Measurements from ENCODE around the gene SIGLEC14.

The SIGLEC14 gene

GRCh38 chr19:51688671-51689571, 42.3 kb upstream of the SIGLEC14 start (continued):
- no peak for TF ChIP-seq HOXD13 (CRISPR knock-in tag; IDR thresholded peaks at IDR 0.05; ENCODE audit: borderline replicate concordance)
- TF ChIP-seq ZBTB7A (tag by site-specific recombination; IDR thresholded peaks at IDR 0.05; ENCODE audit: low read depth): no peak
- TF ChIP-seq ZSCAN4 (tag by site-specific recombination; IDR thresholded peaks at IDR 0.05): peak; percentile 50; the same call in 1 of the 2 replicates
- peak; percentile 74; the same call in 1 of the 2 replicates for TF ChIP-seq ZSCAN16 (tag by site-specific recombination; IDR thresholded peaks at IDR 0.05)
- TF ChIP-seq ZNF670 (tag by site-specific recombination; IDR thresholded peaks at IDR 0.05; ENCODE audit: low read depth): no peak
- TF ChIP-seq REPIN1 (tag by site-specific recombination; IDR thresholded peaks at IDR 0.05; ENCODE audit: low read depth): peak; percentile 70
- no peak for TF ChIP-seq PRDM6 (tag by site-specific recombination; IDR thresholded peaks at IDR 0.05)
- TF ChIP-seq ZNF169 (tag by site-specific recombination; IDR thresholded peaks at IDR 0.05): peak; percentile 99
- TF ChIP-seq ZNF580 (tag by site-specific recombination; IDR thresholded peaks at IDR 0.05): peak; percentile 93
- peak; percentile 92 for TF ChIP-seq IKZF3 (tag by site-specific recombination; IDR thresholded peaks at IDR 0.05)
- TF ChIP-seq ZNF560 (tag by site-specific recombination; IDR thresholded peaks at IDR 0.05; ENCODE audit: borderline replicate concordance): no peak
- TF ChIP-seq ZNF629 (tag by site-specific recombination; IDR thresholded peaks at IDR 0.05): no peak
- TF ChIP-seq ZNF433 (tag by site-specific recombination; IDR thresholded peaks at IDR 0.05; ENCODE audit: low read depth): no peak
- no peak for TF ChIP-seq TSHZ1 (tag by site-specific recombination; IDR thresholded peaks at IDR 0.05; ENCODE audit: borderline replicate concordance)
- TF ChIP-seq ZNF223 (tag by site-specific recombination; IDR thresholded peaks at IDR 0.05): peak; percentile 46; the same call in 1 of the 2 replicates
- TF ChIP-seq EGR2 (tag by site-specific recombination; IDR thresholded peaks at IDR 0.05; ENCODE audit: low read depth): peak; percentile 92
- TF ChIP-seq ZNF426 (tag by site-specific recombination; IDR thresholded peaks at IDR 0.05): no peak
- no peak for TF ChIP-seq ZNF48 (tag by site-specific recombination; IDR thresholded peaks at IDR 0.05)
- no peak for TF ChIP-seq MEIS1 (CRISPR knock-in tag; IDR thresholded peaks at IDR 0.05; ENCODE audit: borderline replicate concordance)
- TF ChIP-seq ZBTB17 (tag by site-specific recombination; IDR thresholded peaks at IDR 0.05): peak; percentile 96
- no peak for TF ChIP-seq ZNF549 (tag by site-specific recombination; IDR thresholded peaks at IDR 0.05)
- peak; percentile 83 for TF ChIP-seq SP2 (tag by site-specific recombination; IDR thresholded peaks at IDR 0.05)
- no peak for TF ChIP-seq ZNF26 (tag by site-specific recombination; IDR thresholded peaks at IDR 0.05)
- no peak for TF ChIP-seq REST (tag by site-specific recombination; IDR thresholded peaks at IDR 0.05)
- TF ChIP-seq ZNF654 (tag by site-specific recombination; IDR thresholded peaks at IDR 0.05; ENCODE audit: low read depth): no peak
- TF ChIP-seq MYNN (tag by site-specific recombination; IDR thresholded peaks at IDR 0.05; ENCODE audit: borderline replicate concordance): no peak
- no peak for TF ChIP-seq ZNF248 (tag by site-specific recombination; IDR thresholded peaks at IDR 0.05)
- TF ChIP-seq ZNF174 (tag by site-specific recombination; IDR thresholded peaks at IDR 0.05): no peak

All from HEK293 (cell line).